NCI-H446 treated with DMSO at 0.1 percent for 48 hours (cell line): Measurements from ENCODE around the gene PHACTR2.
"Not testable (repeated sequence)": the region's sequence is repeated elsewhere in the genome, so short reads cannot be mapped to it uniquely, and the experiment has no call there.

Experiments used
- DNase-seq: peaks from one replicate; lab custom pipeline; 2025; lab: John Stamatoyannopoulos, UW

The PHACTR2 gene

GRCh38 chr6:143698759-143699429 is 21.1 kb downstream of the PHACTR2 start:
- no peak for DNase-seq

- no peak for DNase-seq
Observed at GRCh38 chr6:143699430-143699825, 21.7 kb downstream of the PHACTR2 start.

- DNase-seq, result no peak
Observed at GRCh38 chr6:143700684-143701348, 23.1 kb downstream of the PHACTR2 start.

GRCh38 chr6:143701349-143702234 is 23.8 kb downstream of the PHACTR2 start:
- no peak for DNase-seq

- DNase-seq, result no peak
Observed at GRCh38 chr6:143705569-143705968, 27.8 kb downstream of the PHACTR2 start.

GRCh38 chr6:143707697-143708096 is 29.9 kb downstream of the PHACTR2 start:
- DNase-seq, result no peak

GRCh38 chr6:143708889-143709288 is 31.1 kb downstream of the PHACTR2 start:
- no peak for DNase-seq

- DNase-seq, result no peak
Observed at GRCh38 chr6:143711714-143712113, 33.9 kb downstream of the PHACTR2 start.

- no peak for DNase-seq
Observed at GRCh38 chr6:143718472-143718871, 40.7 kb downstream of the PHACTR2 start.

- no peak for DNase-seq
Observed at GRCh38 chr6:143721642-143722041, 43.9 kb downstream of the PHACTR2 start.

- no peak for DNase-seq
Observed at GRCh38 chr6:143724876-143725275, 47.1 kb downstream of the PHACTR2 start.

- DNase-seq, result no peak
Observed at GRCh38 chr6:143726015-143726647, 48.4 kb downstream of the PHACTR2 start.

GRCh38 chr6:143727035-143727434 is 49.3 kb downstream of the PHACTR2 start:
- DNase-seq, result no peak

GRCh38 chr6:143731789-143732188 is 54.0 kb downstream of the PHACTR2 start:
- no peak for DNase-seq

- no peak for DNase-seq
Observed at GRCh38 chr6:143732536-143732935, 54.8 kb downstream of the PHACTR2 start.

GRCh38 chr6:143733510-143733909 is 55.7 kb downstream of the PHACTR2 start:
- no peak for DNase-seq

GRCh38 chr6:143734641-143735063 is 56.9 kb downstream of the PHACTR2 start:
- DNase-seq, result no peak

GRCh38 chr6:143738072-143738690 is 60.4 kb downstream of the PHACTR2 start:
- not testable (repeated sequence) for DNase-seq

- no peak for DNase-seq
Observed at GRCh38 chr6:143739341-143739851, 61.6 kb downstream of the PHACTR2 start.

- DNase-seq, result no peak
Observed at GRCh38 chr6:143740213-143740612, 62.4 kb downstream of the PHACTR2 start.

GRCh38 chr6:143741480-143741879 is 63.7 kb downstream of the PHACTR2 start:
- no peak for DNase-seq
